Ishikawa (cell line): Measurements from ENCODE around the gene IMPG1.

Experiments
- CEBPB ChIP-seq: IDR thresholded peaks from 2 replicates; pipeline ENCODE4 v1.6.1; 2012
- CREB1 ChIP-seq: IDR thresholded peaks from 2 replicates; pipeline ENCODE4 v1.6.1; 2012; ENCODE audit warnings: low read depth
- EGR1 ChIP-seq: IDR thresholded peaks from 2 replicates; pipeline ENCODE4 v1.6.1; 2012
- NFIC ChIP-seq: IDR thresholded peaks from 2 replicates; pipeline ENCODE4 v1.6.1; 2012
- RAD21 ChIP-seq: IDR thresholded peaks from 2 replicates; pipeline ENCODE4 v1.6.1; 2012; ENCODE audit warnings: low read depth
- REST ChIP-seq: IDR thresholded peaks from 2 replicates; pipeline ENCODE4 v1.6.1; 2012; ENCODE audit warnings: low read depth, mild to moderate bottlenecking
- TAF1 ChIP-seq: IDR thresholded peaks from 2 replicates; pipeline ENCODE4 v1.6.1; 2012; ENCODE audit warnings: low read depth, mild to moderate bottlenecking
- YY1 ChIP-seq: IDR thresholded peaks from 2 replicates; pipeline ENCODE4 v1.6.1; 2012; ENCODE audit warnings: low read depth

- no peak for TF ChIP-seq CEBPB
- no peak for TF ChIP-seq TAF1
- TF ChIP-seq NFIC: no peak
- no peak for TF ChIP-seq EGR1
- no peak for TF ChIP-seq REST
- no peak for TF ChIP-seq RAD21
- no peak for TF ChIP-seq CREB1
- no peak for TF ChIP-seq YY1
Observed at GRCh38 chr6:75946146-75946831, 126.2 kb downstream of the IMPG1 start.
